ENCODE data around the gene NPB. TPM values are rescaled to one million over a fixed set of nuclear protein-coding genes. Genes with fewer than 3 reads are reported as not detected.

NPB gene
- total RNA-seq, 1 donor = 1.4 TPM

- DNase-seq (ENCODE audit: low read depth) = peak; percentile 41
- H3K4me3 ChIP-seq (ENCODE audit: low read depth, low read length) = no peak overlapping the region
- TF ChIP-seq CTCF (IDR thresholded peaks at IDR 0.05; ENCODE audit: insufficient read depth, low read length) = no peak
Observed at GRCh38 chr17:81884520-81884919, 17.5 kb upstream of the NPB start.

GRCh38 chr17:81884968-81885367, 17.1 kb upstream of the NPB start:
- H3K4me3 ChIP-seq (ENCODE audit: low read depth, low read length) = no peak overlapping the region
- no peak for DNase-seq (ENCODE audit: low read depth)

GRCh38 chr17:81885454-81885853, 16.6 kb upstream of the NPB start:
- DNase-seq (ENCODE audit: low read depth) = no peak
- no peak for TF ChIP-seq CTCF (IDR thresholded peaks at IDR 0.05; ENCODE audit: insufficient read depth, low read length)
- no peak overlapping the region for H3K4me3 ChIP-seq (ENCODE audit: low read depth, low read length)

More at GRCh38 chr17:81884968-81885367, 17.1 kb upstream of the NPB start:
- TF ChIP-seq CTCF (IDR thresholded peaks at IDR 0.05; ENCODE audit: insufficient read depth, low read length) = no peak

- no peak overlapping the region for H3K4me3 ChIP-seq (ENCODE audit: low read depth, low read length)
- no peak for TF ChIP-seq CTCF (IDR thresholded peaks at IDR 0.05; ENCODE audit: insufficient read depth, low read length)
- DNase-seq (ENCODE audit: low read depth) = no peak
Observed at GRCh38 chr17:81885869-81886548, 16.0 kb upstream of the NPB start.

GRCh38 chr17:81888105-81888987, 13.7 kb upstream of the NPB start:
- TF ChIP-seq CTCF (IDR thresholded peaks at IDR 0.05; ENCODE audit: insufficient read depth, low read length) = no peak
- H3K4me3 ChIP-seq (ENCODE audit: low read depth, low read length) = no peak overlapping the region
- DNase-seq (ENCODE audit: low read depth) = no peak

GRCh38 chr17:81888988-81889595, 12.9 kb upstream of the NPB start:
- no peak for DNase-seq (ENCODE audit: low read depth)
- no peak for TF ChIP-seq CTCF (IDR thresholded peaks at IDR 0.05; ENCODE audit: insufficient read depth, low read length)
- no peak overlapping the region for H3K4me3 ChIP-seq (ENCODE audit: low read depth, low read length)
